Midbrain (tissue), 1 donor: ENCODE measurements around the gene CCDC197.
A peak's percentile ranks its signal among the peaks of the same experiment; 100 is the strongest.

Source experiments
- DNase-seq: peaks from one replicate; lab custom pipeline; 2025; lab: John Stamatoyannopoulos, UW

The CCDC197 gene

DNA sequence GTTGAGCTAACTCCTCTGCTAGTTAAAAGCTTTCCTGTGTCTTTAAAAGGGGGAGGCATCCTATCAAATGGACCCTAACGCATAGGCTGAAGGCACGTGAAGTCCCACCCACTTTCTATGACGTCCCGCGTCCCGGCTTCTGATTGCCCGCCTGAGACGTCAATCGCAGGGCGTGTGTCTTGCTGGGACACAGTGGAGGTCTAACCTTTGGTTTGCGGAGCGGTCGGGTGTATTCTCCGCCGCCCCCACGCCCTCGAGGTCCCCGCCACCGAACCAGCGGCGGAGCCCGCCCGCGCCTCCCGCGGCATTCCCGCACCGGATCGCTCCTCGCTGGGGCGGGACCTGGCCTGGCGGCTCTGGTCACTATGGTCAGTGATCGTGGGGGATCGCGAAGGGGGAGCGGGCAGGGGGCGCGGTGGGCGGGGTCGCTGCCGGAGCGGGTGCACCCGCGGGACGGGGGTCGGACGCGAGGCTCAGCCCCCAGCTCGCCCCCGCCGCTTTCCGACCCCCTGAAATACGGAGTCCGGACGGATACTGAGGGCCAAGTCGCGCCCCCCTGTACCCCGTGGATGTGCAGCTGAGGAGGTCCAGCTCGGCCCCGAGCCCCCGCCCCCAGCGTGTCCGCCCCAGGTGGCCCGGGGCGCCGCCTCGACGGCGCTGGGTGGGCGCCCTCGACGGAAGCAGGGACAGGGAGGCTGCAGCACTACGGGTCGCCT is 29.2 kb downstream of the CCDC197 start, which contains the start of gene OTUB2:
OTUB2 (plus strand) TSS at position 168 of the 716 bp plus-strand sequence; CDS start at position 366, 198 bp downstream.
- peak; percentile 98 for DNase-seq

DNA sequence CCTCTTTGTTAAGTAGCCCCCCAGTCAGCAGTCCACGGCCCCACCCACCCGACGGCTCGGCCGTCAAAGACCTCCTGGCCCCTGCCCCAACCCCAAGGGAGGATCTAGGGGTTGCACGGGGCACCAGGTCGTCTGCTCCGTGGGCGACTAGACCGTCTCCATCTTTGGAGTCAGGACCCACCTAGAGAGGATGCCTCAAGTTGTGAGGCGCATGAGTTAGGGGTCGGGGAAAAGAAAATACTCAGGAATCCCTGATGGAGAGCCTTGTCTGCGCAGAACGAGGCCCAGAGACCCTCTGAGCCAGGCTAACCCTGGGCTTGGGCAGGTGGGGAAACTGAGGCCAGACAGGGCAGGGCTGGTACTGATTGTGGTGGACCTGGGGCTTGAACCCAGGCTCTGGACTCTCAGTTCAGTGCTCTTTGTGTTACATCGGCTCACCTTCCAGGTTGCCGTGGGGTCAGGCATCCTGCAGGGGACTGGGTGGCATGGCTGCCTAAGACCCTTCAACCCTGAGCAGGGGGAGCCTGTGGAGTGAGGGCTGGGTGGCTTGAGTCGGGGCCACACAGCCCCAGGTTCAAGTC is 29.9 kb downstream of the CCDC197 start:
- DNase-seq = no peak

DNA sequence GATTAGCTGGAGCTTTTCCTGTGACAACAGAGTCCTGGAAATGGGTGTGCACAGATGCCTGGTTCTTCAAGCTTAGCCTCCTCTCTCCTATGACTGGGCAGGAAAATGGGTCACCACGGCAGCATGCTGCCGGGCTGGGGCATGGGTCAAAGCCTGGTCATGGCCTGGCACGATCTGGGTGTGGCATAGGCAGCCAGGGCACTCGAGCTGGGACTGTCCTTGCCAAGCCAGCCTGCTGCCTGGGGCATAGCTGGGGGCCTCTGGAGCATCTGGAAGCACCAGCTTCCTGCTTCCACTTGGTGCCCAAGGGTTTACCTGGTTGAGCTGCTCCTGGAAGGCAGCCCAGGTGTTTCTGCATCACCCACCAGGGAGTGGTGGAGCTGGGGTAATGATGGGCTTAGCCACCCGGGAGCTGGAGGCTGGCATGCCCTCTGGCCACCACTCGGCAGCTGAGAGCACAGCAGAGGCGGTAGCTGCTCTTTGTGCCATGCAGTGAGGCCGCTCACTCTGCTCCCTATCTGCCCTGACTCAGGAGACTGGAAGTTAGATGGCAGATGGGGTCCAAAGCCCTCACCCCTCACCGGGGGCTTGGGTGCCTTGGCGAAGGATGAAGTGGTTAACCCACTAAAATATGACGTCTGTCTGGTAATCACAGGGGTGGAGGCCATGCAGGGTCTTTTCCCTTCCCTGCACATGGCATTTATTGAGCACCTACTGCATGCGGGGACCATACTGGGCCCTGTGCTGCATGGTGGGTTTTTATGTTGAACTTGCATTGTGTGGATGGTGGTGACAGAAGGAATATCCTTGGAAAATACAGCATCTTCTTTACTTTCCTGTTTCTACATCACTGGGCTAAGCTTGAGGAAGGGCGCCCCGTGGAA is 30.7 kb downstream of the CCDC197 start:
- DNase-seq = no peak

DNA sequence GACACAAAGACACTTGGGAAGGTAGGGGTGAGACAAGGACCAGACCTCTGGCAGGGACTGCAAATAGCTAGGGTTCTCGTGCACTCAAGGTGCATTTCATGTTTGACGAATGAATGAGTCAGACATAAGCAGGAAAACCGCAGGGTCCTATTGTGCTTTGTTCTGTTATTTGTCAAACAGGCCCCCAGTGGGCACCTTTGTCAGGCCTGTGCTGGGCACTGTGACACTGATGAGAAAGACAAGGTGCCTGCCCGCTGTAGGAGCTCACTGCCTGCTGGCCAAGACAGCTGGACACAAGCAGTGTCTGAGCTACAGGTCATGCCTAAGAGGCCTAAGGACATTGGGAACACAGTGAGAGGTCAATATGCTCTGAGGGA is 31.3 kb downstream of the CCDC197 start:
- DNase-seq = no peak

DNA sequence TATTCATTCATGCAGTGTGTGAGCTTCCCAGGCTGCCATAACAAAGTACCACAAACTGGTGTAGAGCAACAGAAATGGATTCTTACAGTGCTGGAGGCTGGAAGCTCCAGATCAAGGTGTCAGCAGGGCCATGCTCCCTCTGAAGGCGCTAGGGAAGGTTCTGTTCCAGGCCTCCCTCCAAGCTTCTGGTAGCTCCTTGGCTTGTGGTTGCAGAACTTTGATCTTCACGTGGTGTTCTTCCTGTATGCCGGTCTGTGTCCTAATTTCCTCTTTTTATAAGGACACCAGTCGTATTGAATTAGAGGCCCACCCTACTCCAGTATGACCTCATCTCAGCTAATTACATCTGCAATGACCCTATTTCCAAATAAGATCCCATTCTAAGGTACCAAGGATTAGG is 32.2 kb downstream of the CCDC197 start:
- DNase-seq = no peak

DNA sequence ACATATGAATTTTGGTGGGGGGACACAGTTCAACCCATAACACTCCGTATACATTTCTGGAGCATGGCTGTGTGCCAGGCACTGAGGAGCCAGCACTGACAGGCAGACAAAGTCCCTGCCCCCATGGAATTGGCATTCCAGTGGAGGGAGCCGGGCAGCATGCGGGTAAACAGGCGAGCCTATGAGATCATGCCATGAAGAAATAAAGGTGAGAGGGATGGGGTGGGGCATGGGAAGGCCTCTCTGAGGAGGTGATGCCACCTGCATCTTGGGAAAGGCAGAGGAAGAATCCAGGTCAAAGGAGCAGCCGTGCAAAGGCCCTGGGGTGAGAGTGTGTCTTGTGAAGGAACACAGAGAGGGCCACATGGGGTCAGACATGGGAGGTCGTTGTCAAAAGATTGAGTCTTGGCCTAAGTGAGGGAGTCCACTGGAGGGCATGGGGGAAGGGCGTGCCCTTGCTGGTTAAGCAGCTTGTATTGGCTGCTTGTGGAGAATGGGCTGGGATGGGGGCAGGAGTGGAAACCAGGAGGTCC is 32.6 kb downstream of the CCDC197 start:
- DNase-seq = no peak

DNA sequence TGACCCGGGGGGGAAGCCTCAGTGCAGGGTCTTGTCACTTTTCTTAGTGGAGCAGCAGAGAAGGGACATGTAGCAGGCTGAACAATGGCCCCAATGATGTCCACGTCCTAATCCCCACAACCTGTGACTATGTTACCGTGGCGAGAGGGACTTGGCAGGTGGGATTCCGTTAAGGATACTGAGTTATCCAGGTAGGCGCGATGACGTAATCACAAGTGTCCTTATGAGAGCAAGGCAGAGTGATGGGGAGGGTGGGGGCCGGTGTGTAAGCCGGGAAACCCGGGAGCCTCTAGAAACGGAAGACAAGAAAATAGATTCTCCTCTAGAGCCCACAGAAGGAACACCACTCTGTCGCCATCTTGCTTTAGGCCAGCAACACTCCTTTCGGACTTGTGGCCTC is 33.5 kb downstream of the CCDC197 start:
- no peak for DNase-seq

DNA sequence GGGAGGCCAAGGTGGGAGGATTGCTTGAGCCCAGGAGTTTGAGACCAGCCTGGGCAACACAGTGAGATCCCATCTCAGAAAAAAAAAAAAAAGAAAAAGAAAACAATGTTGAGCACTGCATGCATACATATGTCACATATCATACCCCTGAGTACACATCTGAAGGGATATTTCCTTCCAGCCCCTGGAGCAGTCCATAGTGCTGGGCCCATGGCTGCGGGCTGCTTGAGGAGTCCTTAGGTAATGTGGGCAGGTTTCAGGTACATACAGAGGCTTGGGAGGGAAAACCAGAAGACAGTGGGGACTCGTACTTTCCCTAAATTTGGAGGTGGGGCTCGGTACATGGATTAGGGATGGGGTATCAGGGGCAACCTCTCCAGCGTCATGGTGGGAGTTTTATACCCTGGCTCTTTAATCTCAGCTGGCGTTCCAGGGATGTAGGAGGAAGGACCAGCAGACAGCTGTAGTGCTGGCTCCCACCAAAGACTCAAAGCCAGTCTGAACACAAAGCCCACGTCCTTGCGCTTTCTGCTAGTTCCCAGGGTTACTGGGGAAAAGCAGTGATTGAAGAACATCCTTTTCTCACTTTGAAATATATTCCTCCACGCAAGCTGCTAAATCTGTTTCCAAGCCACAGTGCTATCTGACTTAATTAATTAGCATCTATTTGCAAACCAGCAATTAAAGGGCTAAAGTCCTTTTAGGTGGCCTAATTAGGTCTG is 34.2 kb downstream of the CCDC197 start:
- DNase-seq = no peak

DNA sequence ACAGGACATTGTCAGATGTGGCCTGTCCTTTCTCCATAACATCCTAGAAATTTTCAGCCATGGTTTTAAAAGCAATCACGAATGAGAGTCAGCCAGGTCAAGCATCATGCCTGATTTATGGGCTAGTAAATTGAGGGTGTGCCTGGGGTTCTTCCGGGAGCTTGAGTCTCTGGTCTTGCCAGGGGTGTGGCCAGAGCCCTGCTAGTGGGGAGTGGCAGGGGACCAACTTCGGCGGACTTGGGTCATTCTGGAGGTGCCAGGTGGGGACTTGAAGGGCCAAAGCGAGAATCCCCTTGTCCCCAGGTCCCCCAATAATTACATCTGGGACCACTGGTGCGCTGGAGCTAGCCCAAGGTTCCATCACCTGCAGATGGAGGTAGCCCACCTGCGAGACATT is 34.8 kb downstream of the CCDC197 start:
- DNase-seq = no peak

DNA sequence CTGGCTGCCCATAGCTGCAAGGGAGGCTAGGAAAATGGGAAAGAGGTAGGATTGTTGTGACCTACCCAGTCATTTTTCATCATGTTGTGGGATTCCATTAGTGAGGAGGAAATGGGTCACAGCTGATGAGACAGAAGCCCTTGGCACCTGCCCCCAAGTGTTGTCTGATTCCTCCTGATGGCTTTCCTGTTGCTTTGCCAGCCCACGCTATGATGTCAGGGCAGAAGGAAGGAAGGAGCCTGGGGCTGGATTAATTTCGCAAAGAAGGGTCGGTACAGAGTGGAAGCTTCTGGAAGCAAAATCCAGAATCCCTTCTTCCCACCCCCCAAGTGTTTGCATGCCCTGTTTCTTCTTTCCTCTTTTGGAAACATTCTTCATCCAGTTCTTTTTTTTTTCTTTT is 37.8 kb downstream of the CCDC197 start:
- no peak for DNase-seq

DNA sequence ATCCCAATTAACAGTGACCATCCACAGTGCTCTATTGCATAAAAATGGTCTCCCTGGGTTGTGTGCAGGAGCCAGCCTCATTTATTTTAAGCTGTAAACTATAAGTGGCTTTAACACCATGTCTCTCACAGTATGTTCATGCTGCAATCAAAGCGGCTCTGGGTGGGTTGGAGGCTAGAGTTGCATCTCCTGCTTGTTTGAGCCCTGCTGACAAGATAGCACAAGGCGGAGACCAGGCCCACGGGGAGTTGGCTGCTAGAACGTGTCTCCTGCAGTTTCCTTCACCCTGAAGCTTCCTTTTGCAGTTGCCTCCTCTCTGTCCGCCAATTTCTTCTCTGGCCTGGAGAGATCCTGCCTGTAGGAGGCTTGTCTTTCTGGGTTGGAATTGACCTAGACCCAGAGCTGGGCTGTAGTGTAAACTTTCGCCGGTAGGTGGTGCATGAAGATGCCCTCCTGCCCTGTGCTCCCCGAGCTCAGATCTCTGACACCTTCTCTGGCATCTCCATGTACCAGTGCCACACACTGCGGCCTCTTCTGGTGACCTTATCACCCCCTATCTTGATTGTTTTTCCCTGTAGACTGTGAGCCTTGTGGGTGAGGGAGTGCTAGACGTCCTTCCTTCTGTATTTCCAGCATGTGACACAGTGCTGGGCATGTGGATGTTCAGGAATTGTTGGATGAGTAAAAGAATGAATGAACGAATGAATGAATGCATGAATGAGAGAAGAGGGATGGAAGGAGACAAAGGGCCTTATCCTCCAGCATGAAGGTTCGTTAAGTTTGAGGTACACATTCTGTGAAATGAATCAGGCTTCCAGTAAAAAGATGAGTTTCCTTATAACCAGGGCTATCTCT is 39.4 kb downstream of the CCDC197 start:
- DNase-seq = peak; percentile 62

DNA sequence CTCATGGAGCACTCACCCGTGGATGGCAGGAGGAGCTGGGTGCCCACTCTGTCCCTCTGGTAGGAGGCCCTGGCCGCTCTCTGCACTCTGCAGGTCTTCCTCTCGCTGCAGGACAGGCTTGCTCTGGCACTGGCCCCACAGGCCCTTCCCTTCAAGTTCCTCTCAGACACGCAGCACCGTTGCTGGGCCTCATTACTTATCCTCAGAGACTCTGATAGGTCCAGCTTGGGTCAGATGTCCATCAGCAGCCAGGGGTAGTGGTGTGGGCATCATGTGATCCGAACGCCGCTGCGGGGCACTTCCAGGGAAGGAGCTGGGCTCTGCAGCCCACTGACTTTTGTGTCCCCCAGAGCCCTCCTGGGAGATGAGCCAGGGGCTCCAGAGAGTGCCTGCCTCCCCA is 40.9 kb downstream of the CCDC197 start:
- DNase-seq = no peak

DNA sequence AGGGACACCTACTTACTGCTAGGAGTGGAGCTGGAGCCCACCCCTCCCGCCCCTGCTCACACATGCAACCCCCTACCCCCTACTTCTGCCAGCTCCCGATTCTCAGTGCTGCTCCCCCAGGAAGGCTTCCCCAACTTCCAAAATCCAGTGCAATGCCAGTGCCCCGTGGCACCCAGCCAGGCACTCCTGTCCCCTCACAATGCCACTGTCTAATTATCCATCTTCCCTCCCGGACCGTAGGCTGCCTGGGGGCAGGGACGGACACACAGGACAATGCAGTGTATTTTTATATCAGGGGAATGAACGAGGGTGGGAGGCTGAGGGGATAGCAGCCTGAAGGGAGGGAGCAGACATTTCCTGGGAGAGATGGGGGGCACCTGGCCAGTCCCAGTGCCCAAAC is 41.4 kb downstream of the CCDC197 start:
- DNase-seq = no peak

DNA sequence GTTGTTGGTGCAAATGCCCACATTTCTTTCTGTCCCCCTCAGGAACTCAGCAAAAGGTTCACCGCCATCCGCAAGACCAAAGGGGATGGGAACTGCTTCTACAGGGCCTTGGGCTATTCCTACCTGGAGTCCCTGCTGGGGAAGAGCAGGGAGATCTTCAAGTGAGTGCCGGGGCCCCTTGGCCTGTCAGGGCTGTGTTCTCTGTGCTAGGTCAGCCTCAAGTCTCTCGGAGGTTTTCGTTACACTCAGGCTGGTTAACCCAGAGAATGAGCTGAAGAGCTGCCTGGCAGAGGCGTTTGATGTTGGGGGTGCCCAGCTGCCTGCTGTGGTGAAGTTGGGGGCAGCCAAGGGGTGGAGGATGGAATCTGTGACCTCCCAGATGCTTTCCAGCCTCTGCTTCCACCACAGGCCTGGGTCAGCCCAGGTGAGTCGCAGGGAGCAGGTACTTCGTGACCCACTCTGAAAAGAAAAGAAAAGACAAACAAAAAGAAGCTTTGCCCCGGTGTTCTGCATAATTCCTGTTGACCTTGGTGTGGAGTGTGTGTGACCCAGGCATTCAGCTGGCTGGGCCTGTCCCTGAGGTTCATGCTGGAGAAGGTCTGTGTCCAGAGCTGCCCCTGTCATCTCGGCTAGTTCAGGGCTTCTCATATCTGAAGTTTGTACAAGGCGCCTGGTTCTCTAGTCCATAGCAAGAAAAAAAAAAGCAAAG is 42.0 kb downstream of the CCDC197 start:
- DNase-seq = no peak

DNA sequence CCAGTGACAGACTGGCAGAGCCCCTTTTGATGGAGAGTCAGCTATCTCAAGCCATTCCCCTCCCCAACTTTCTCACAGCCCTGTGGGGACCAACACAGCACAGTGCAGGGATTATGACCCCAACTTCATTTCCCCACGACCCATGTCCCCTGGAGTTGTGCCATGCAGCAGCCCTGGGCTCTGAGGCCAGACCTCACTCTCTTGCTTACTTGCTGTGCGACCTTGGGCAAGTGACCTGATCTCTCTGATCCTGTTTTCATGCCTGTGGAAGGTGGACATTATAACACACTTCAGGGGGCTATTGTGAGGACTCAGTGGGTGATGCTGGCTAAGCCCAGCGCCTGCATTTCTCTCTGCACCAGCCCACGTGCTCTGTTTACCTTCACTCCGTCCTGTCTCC is 43.1 kb downstream of the CCDC197 start:
- DNase-seq = no peak

DNA sequence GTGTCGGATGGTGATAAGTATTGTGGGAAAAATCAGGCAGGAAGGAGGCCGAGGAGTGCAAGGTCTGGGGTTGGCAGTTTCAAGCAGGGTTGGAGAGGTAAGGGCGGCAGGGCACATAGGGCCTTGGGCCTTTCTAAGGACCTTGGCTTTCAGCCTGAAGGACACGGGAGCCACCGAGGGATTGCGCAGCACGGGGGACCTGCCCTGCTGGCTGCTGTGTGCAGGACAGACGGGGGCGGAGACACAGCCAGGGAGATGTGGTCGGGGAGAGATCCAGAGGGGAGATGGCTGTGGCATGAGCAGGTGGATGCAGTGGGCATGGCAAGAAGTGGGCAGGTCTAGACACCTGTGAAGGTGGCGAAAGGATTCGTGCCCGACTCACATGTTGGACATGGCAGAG is 43.7 kb downstream of the CCDC197 start:
- no peak for DNase-seq

DNA sequence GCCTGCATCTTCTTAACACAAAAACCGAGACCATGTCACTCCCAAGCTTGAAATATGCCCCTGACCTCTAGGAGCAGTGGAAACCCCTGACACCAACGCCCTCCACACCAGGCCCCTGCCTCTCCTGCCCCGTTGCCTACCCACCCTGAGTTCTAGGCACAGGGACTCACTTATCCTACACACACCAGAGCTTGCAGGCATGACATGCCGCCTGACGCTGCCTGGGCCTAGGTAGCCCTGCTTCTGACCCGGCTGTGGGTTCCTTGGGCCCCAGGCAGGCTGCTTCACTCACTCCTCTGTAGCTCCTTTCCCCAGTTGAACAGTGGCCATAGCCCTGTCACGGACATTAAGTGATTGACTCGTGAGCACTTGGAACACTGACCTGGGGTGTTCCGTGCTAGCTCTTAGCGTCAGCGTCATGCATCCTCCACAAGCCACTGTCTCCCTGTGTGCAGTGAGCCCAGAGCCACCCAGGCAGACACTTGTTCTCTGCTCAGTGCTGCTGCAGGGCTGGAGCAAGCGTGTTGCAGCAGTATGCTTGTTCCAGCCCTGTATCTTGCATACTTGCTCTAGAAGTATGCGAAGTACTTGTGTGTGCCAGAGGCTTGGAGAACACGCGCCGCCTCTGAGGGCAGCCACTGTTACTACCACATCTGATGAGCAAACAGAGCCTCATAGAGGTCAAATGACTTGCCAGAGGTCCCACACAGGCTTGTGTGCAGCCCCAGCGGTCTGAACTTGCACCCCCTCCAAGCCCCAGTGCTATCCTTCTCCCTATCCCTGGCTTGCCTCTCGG is 44.6 kb downstream of the CCDC197 start:
- no peak for DNase-seq

DNA sequence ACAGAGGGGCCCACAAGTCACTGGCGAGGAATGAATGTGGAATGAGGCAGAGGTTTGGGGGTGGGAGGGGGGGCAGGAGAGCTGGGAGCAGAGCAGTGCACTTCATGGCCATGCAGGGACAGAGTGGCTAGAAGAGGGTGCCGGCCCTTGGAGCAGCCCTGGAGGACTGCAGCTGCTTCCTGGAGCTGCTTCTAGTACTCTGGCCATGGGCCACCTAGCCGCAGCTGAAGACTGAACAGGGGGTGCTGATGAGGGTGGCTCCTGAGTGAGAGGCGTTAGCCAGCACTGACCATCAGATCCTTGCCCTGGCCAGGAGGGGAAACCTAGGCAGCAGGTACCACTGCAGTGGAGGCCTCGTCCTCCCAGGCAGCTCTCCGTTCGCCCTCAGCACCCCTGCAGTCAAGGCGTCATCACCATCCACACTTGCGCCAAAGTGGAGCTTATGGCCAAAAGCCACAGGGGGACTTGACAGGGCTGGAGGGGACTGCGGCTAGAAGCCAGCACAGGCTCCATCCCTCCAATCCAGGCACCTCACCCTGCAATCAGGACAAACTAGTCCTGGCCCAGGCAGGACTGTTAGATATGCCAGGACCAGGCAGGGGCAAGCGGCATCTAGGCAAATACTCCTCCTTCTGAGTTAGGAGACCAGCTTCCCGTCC is 45.5 kb downstream of the CCDC197 start:
- no peak for DNase-seq
